HUES48 (cell line): ENCODE results near the gene EPHX1.

Experiments
- H3K27ac ChIP-seq: one replicate; pipeline ENCODE4 v1.7.0; 2013; ENCODE audit warnings: low read depth, low read length, inconsistent platforms
- H3K27me3 ChIP-seq: 2 replicates; pipeline ENCODE4 v1.6.1; 2013; ENCODE audit warnings: mild to moderate bottlenecking, low read length; ENCODE audit not compliant: control insufficient read depth, insufficient read depth
- H3K36me3 ChIP-seq: 2 replicates; pipeline ENCODE4 v1.6.1; 2013; ENCODE audit warnings: low read length; ENCODE audit not compliant: control insufficient read depth, insufficient read depth
- H3K4me1 ChIP-seq: 2 replicates; pipeline ENCODE4 v1.6.1; 2013; ENCODE audit warnings: mild to moderate bottlenecking, low read length; ENCODE audit not compliant: control insufficient read depth, insufficient read depth
- H3K4me3 ChIP-seq: 2 replicates; pipeline ENCODE4 v1.5.1; 2013; ENCODE audit warnings: mild to moderate bottlenecking, low read depth, low read length
- H3K9ac ChIP-seq: 2 replicates; pipeline ENCODE4 v1.6.1; 2013; ENCODE audit warnings: mild to moderate bottlenecking, low read depth, low read length, moderate library complexity
- H3K9me3 ChIP-seq: 2 replicates; pipeline ENCODE4 v1.6.1; 2013; ENCODE audit warnings: low read length; ENCODE audit not compliant: control insufficient read depth, insufficient read depth

Gene EPHX1

DNA sequence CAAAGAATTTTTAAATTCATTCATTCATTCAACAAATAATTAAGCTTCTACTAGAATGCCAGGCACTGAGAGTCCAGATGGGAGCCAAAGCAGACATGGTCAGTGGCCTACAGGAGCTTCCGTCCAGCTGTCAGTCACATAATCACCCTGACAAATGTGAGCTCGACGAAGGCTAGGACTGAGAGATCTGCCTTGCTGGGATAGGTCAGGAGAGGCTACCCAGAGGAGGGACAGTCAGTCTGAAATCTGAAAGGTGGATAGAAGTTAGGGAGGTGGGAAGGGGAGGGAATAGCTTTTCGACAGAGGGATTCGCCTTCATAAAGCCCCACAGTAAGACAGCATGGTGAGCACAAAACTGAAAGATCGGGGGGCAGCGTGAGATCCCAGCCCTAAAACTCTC lies 8.3 kb downstream of the EPHX1 start:
- H3K9me3 ChIP-seq = no peaks in the 10 kb centered on the region
- H3K36me3 ChIP-seq = peaks cover 5% of the 10 kb centered on the region; the same call in 1 of the 2 replicates
- no peak overlapping the region for H3K4me3 ChIP-seq
- no peak overlapping the region for H3K27ac ChIP-seq
- H3K27me3 ChIP-seq = no peaks in the 10 kb centered on the region
- H3K4me1 ChIP-seq = peaks cover 32% of the 10 kb centered on the region
- H3K9ac ChIP-seq = no peak overlapping the region

DNA sequence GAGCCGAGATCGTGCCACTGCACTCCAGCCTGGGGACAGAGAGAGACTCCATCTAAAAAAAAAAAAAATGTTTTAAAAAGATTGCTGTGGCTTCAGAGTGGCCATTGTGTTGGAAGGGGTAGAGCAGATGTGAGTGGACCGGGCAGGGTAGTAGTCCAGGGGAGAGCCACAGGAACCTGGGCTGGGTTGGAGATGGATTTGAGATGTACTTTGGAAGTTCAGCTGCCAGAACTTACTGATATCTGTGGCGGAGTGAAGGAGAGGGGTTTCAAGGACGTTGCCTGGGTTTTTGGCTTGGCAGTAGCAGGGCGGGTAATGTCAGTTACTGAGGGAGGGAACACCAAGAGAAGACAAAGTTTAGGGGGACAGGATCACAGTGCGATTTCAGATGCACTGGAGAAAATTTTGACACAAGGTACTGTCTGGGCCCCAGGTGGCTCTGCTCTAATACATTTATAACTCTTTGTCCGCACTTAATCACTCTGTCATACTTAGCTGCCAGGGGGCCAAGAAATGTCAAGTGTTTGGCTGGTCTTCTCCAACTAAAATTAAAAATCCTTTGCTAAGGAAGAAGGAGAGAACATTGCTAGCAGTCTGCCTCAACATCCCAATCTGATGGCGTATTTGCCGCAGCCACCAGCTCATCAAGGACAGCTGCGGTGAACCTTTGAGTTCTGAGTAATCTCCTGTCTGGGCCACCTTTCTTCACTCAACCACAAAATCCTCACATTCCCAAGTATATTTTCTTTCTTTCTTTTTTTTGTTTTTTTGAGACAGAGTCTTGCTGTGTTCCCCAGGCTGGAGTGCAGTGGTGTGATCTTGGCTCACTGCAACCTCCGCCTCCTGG lies 9.6 kb downstream of the EPHX1 start:
- no peak overlapping the region for H3K27ac ChIP-seq
- H3K4me1 ChIP-seq = peaks cover 36% of the 10 kb centered on the region
- H3K9ac ChIP-seq = no peak overlapping the region
- H3K4me3 ChIP-seq = no peak overlapping the region
- H3K36me3 ChIP-seq = peaks cover 5% of the 10 kb centered on the region; the same call in 1 of the 2 replicates
- H3K9me3 ChIP-seq = no peaks in the 10 kb centered on the region
- no peaks in the 10 kb centered on the region for H3K27me3 ChIP-seq

DNA sequence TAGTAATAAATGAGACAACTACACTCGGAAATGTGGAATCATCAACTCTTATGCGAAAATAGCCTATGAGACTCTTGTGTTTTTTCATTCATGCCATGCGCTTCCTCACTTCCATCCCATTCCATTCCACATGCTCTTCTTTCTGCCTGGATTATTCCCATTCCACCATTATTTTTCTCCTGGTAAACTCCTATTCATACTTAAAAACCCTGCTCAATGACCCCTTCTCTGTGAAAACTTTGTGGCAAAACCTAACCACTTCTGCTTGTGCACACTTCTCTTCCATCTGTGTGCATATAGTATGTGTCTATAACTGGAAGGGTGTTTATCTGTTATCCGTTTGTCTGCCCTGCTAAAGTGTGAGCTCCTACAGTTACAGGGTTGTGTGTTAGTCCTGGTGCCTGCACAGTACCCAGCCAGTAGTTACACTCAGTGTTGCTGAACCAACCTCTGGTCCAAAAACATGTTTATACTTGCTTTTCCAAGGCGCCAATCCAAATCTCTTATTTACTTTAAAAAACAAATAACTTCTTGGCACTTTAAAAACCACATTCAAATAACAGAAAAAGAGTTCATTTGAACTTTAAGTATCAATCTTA lies 10.7 kb downstream of the EPHX1 start:
- Histone ChIP-seq H3K27me3 (no peaks in the 10 kb centered on the region), H3K36me3 (peaks cover 5% of the 10 kb centered on the region; the same call in 1 of the 2 replicates), H3K9me3 (no peaks in the 10 kb centered on the region), H3K4me1 (peaks cover 42% of the 10 kb centered on the region), H3K27ac (no peak overlapping the region), H3K4me3 (no peak overlapping the region), H3K9ac (no peak overlapping the region)

- Histone ChIP-seq H3K36me3 (peaks cover 5% of the 10 kb centered on the region; the same call in 1 of the 2 replicates), H3K27ac (no peak overlapping the region), H3K9ac (no peak overlapping the region), H3K9me3 (no peaks in the 10 kb centered on the region), H3K4me1 (peaks cover 24% of the 10 kb centered on the region), H3K27me3 (no peaks in the 10 kb centered on the region), H3K4me3 (no peak overlapping the region)
Measured at GRCh38 chr1:225822655-225823403, 12.9 kb downstream of the EPHX1 start.

GRCh38 chr1:225823811-225824261 lies 13.9 kb downstream of the EPHX1 start:
- no peak overlapping the region for H3K4me3 ChIP-seq
- peaks cover 17% of the 10 kb centered on the region for H3K4me1 ChIP-seq
- H3K9ac ChIP-seq = no peak overlapping the region
- H3K9me3 ChIP-seq = no peaks in the 10 kb centered on the region
- H3K27ac ChIP-seq = peak overlapping the region; percentile 65
- H3K36me3 ChIP-seq = peaks cover 6% of the 10 kb centered on the region; the same call in 1 of the 2 replicates
- H3K27me3 ChIP-seq = no peaks in the 10 kb centered on the region

DNA sequence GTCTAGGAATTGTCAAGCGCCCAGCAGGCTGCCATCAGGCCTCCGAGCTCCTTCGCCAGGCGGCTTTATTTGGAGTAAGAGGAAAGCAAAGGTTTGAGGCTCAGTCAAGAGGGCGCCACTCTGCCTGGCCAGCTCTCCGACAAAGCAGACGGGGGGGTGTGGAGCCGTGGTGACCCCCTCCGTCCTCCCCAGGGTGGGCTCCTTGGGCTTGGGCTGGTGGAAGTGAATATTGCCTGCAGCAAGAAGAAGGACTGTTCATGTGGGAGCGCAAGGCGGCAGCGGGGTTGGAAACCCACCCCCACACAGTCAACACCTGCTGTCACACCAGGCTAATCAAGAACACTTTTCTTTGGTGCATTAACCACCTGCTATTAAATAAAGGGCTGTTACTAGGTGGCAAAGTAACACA lies 14.6 kb downstream of the EPHX1 start:
- no peaks in the 10 kb centered on the region for H3K27me3 ChIP-seq
- peaks cover 13% of the 10 kb centered on the region; the same call in 1 of the 2 replicates for H3K36me3 ChIP-seq
- H3K9me3 ChIP-seq = no peaks in the 10 kb centered on the region
- H3K9ac ChIP-seq = no peak overlapping the region
- peaks cover 17% of the 10 kb centered on the region for H3K4me1 ChIP-seq
- peak overlapping the region; percentile 65 for H3K27ac ChIP-seq
- H3K4me3 ChIP-seq = no peak overlapping the region

DNA sequence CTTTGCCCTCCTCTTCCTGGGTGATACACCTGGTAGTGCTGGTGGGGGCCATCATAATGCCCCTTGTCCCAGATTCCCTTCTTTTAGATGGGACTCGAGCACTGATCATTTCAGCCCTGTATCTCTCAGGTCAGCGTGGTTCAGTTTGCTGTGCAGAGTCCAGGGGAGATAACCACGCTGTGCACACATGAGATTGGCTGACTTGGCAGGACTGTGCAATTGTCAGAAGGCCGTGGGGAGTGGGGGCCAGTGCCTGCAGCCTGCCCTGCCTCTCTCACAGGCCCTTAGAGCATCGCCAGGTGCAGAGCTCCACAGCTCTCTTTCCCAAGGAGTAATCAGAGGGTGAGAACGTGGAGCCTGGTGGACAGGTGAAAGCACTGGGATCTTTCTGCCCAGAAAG lies 15.2 kb downstream of the EPHX1 start:
- no peak overlapping the region for H3K27ac ChIP-seq
- peaks cover 14% of the 10 kb centered on the region; the same call in 1 of the 2 replicates for H3K36me3 ChIP-seq
- peaks cover 17% of the 10 kb centered on the region for H3K4me1 ChIP-seq
- no peaks in the 10 kb centered on the region for H3K27me3 ChIP-seq
- H3K9me3 ChIP-seq = no peaks in the 10 kb centered on the region
- no peak overlapping the region for H3K9ac ChIP-seq
- H3K4me3 ChIP-seq = no peak overlapping the region

GRCh38 chr1:225825607-225826007 lies 15.7 kb downstream of the EPHX1 start:
- Histone ChIP-seq H3K27me3 (no peaks in the 10 kb centered on the region), H3K4me3 (no peak overlapping the region), H3K9ac (no peak overlapping the region), H3K27ac (no peak overlapping the region), H3K36me3 (peaks cover 14% of the 10 kb centered on the region; the same call in 1 of the 2 replicates), H3K4me1 (peaks cover 17% of the 10 kb centered on the region), H3K9me3 (no peaks in the 10 kb centered on the region)

DNA sequence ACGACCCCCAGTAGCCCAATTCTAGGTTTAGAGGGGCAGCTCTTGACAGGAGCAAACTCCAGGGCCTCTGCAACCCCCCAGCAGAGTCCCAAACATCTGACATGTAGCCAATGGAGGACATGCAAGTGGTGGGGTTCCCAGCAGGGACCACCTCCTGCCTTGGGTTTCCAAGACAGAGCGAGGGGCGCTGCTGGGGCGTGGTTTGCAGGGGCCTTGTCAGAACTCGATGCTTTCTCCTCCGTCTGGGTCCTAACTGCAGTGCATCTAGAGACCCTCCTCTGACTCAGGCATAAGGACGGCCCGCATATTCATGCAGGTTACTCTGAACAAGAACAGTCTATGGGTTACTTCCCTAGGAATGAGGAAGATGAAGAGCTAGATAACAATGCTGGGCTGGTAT lies 17.2 kb downstream of the EPHX1 start:
- H3K27me3 ChIP-seq = no peaks in the 10 kb centered on the region
- peaks cover 17% of the 10 kb centered on the region for H3K4me1 ChIP-seq
- no peak overlapping the region for H3K4me3 ChIP-seq
- no peak overlapping the region for H3K27ac ChIP-seq
- H3K9ac ChIP-seq = no peak overlapping the region
- no peaks in the 10 kb centered on the region for H3K9me3 ChIP-seq
- H3K36me3 ChIP-seq = peaks cover 22% of the 10 kb centered on the region

GRCh38 chr1:225828706-225829345 lies 18.9 kb downstream of the EPHX1 start:
- peaks cover 15% of the 10 kb centered on the region for H3K4me1 ChIP-seq
- no peaks in the 10 kb centered on the region for H3K27me3 ChIP-seq
- H3K9me3 ChIP-seq = no peaks in the 10 kb centered on the region
- H3K36me3 ChIP-seq = peaks cover 31% of the 10 kb centered on the region
- no peak overlapping the region for H3K9ac ChIP-seq
- H3K27ac ChIP-seq = no peak overlapping the region
- no peak overlapping the region for H3K4me3 ChIP-seq
